ENCODE results near the gene BCS1L. TPM values are rescaled to one million over a fixed set of nuclear protein-coding genes. Genes with fewer than 3 reads are reported as not detected.

BCS1L gene
- total RNA-seq, 1 experiment from 2014 or later = 48.5 TPM

GRCh38 chr2:218623366-218623705 lies 36.1 kb upstream of the BCS1L start:
- no peak for ATAC-seq

GRCh38 chr2:218626369-218626768 lies 33.1 kb upstream of the BCS1L start:
- Histone ChIP-seq H3K79me2 (ENCODE audit: low read length) (no peaks in the 10 kb centered on the region), H3K4me1 (ENCODE audit: insufficient read depth, low read length) (peaks cover 4% of the 10 kb centered on the region), H3F3A (ENCODE audit: low read length, unreplicated experiment) (no peaks in the 10 kb centered on the region), H3K9me2 (replicated peaks; ENCODE audit: low read length) (no peaks in the 10 kb centered on the region), H3K36me3 (ENCODE audit: low read depth, low read length) (no peaks in the 10 kb centered on the region), H3K4me3 (ENCODE audit: low read length) (no peak overlapping the region), H3K4me2 (ENCODE audit: low read length) (no peak overlapping the region), H3K9ac (ENCODE audit: low read length) (no peak overlapping the region), H3K27me3 (ENCODE audit: low read length) (no peaks in the 10 kb centered on the region), H3K27ac (ENCODE audit: low read length) (no peak overlapping the region), H2AFZ (ENCODE audit: low read length) (no peak overlapping the region), H3K9me3 (ENCODE audit: low read length) (no peaks in the 10 kb centered on the region), H4K20me1 (ENCODE audit: low read length) (no peaks in the 10 kb centered on the region)
- no peak for ATAC-seq
- intact Hi-C loops (cut with micrococcal nuclease) = no loop called here
- TF ChIP-seq EZH2phosphoT487 (IDR thresholded peaks at IDR 0.05; ENCODE audit: borderline replicate concordance, low read length) = no peak
- TF ChIP-seq EZH2 (IDR thresholded peaks at IDR 0.05; ENCODE audit: low read length, unreplicated experiment) = no peak
- ChIA-PET CTCF (interaction anchor here (0.6 kb wide), 1 partner anchor 20 kb away, joined by 3 read pairs; no protein-coding TSS in a partner anchor), POLR2A (ENCODE audit: unreplicated experiment) (interaction anchor here (0.6 kb wide), 1 partner anchor 351 kb away, joined by 8 read pairs; no protein-coding TSS in a partner anchor)
- no TSS peak for BruUV-seq (replicated peaks)
- no peak for DNase-seq

More at GRCh38 chr2:218623366-218623705, 36.1 kb upstream of the BCS1L start:
- TF ChIP-seq EZH2 (IDR thresholded peaks at IDR 0.05; ENCODE audit: low read length, unreplicated experiment) (no peak), EZH2phosphoT487 (IDR thresholded peaks at IDR 0.05; ENCODE audit: borderline replicate concordance, low read length) (no peak), CTCF (conservative IDR thresholded peaks at IDR 0.05; ENCODE audit: low read depth, low read length) (no peak)
- H3K36me3 ChIP-seq (ENCODE audit: low read depth, low read length) = no peaks in the 10 kb centered on the region
- H2AFZ ChIP-seq (ENCODE audit: low read length) = no peak overlapping the region
- no peaks in the 10 kb centered on the region for H3K79me2 ChIP-seq (ENCODE audit: low read length)
- no peak overlapping the region for H3K27ac ChIP-seq (ENCODE audit: low read length)
- H4K20me1 ChIP-seq (ENCODE audit: low read length) = no peaks in the 10 kb centered on the region
- no peak for DNase-seq
- H3K4me3 ChIP-seq (ENCODE audit: low read length) = no peak overlapping the region
- no peaks in the 10 kb centered on the region for H3K9me2 ChIP-seq (replicated peaks; ENCODE audit: low read length)
- H3F3A ChIP-seq (ENCODE audit: low read length, unreplicated experiment) = no peaks in the 10 kb centered on the region
- intact Hi-C loops (cut with micrococcal nuclease) = no loop called here
- no peaks in the 10 kb centered on the region for H3K27me3 ChIP-seq (ENCODE audit: low read length)
- H3K9me3 ChIP-seq (ENCODE audit: low read length) = no peaks in the 10 kb centered on the region
- CTCF ChIA-PET = no interaction called here
- H3K4me2 ChIP-seq (ENCODE audit: low read length) = no peak overlapping the region
- POLR2A ChIA-PET (ENCODE audit: unreplicated experiment) = no interaction called here
- H3K9ac ChIP-seq (ENCODE audit: low read length) = no peak overlapping the region
- BruUV-seq (replicated peaks) = no TSS peak
- no peaks in the 10 kb centered on the region for H3K4me1 ChIP-seq (ENCODE audit: insufficient read depth, low read length)

- Histone ChIP-seq H3F3A (ENCODE audit: low read length, unreplicated experiment) (no peaks in the 10 kb centered on the region), H2AFZ (ENCODE audit: low read length) (no peak overlapping the region), H3K36me3 (ENCODE audit: low read depth, low read length) (no peaks in the 10 kb centered on the region), H3K27me3 (ENCODE audit: low read length) (no peaks in the 10 kb centered on the region), H3K4me1 (ENCODE audit: insufficient read depth, low read length) (peaks cover 20% of the 10 kb centered on the region), H3K4me2 (ENCODE audit: low read length) (no peak overlapping the region), H4K20me1 (ENCODE audit: low read length) (no peaks in the 10 kb centered on the region), H3K27ac (ENCODE audit: low read length) (no peak overlapping the region), H3K4me3 (ENCODE audit: low read length) (no peak overlapping the region), H3K79me2 (ENCODE audit: low read length) (no peaks in the 10 kb centered on the region), H3K9ac (ENCODE audit: low read length) (no peak overlapping the region), H3K9me2 (replicated peaks; ENCODE audit: low read length) (no peaks in the 10 kb centered on the region), H3K9me3 (ENCODE audit: low read length) (no peaks in the 10 kb centered on the region)
- POLR2A ChIA-PET (ENCODE audit: unreplicated experiment) = no interaction called here
- intact Hi-C loops (cut with micrococcal nuclease) = no loop called here
- no TSS peak for BruUV-seq (replicated peaks)
- TF ChIP-seq EZH2phosphoT487 (IDR thresholded peaks at IDR 0.05; ENCODE audit: borderline replicate concordance, low read length) (no peak), CTCF (conservative IDR thresholded peaks at IDR 0.05; ENCODE audit: low read depth, low read length) (no peak), EZH2 (IDR thresholded peaks at IDR 0.05; ENCODE audit: low read length, unreplicated experiment) (no peak)
- CTCF ChIA-PET = no interaction called here
- ATAC-seq (no peak), DNase-seq (no peak)
Measured at GRCh38 chr2:218627939-218628338, 31.5 kb upstream of the BCS1L start.

All from PC-3 (cell line).